Stimulated activated naive CD8-positive, alpha-beta T cell treated with anti-CD3 and anti-CD28 coated beads, Interleukin-15, amount 100 ng/mL, for 72 hours (primary cell): ENCODE data around the gene RAI14.
"Not testable (repeated sequence)": the region's sequence is repeated elsewhere in the genome, so short reads cannot be mapped to it uniquely, and the experiment has no call there.

Experiments
- ATAC-seq: fragments of 150-1000 bp; cut with Tn5 transposase; 2 replicates; pipeline ENCODE4 v1.10.0; 2021; ENCODE audit warnings: mild to moderate bottlenecking, moderate library complexity
- DNase-seq, 2 donors: peaks; one replicate each; pipeline ENCODE4 v3.0.0; 2021 to 2022
- H3K27ac Mint-ChIP-seq, 2 donors: one replicate each; pipeline ENCODE4 v1.8.0; 2022; ENCODE audit warnings: mild to moderate bottlenecking in 2 of 2, mixed read lengths in 2 of 2, moderate library complexity in 2 of 2
- H3K27me3 Mint-ChIP-seq: one replicate; pipeline ENCODE4 v1.8.0; 2022; ENCODE audit warnings: mixed read lengths
- H3K4me1 Mint-ChIP-seq: one replicate; pipeline ENCODE4 v1.8.0; 2022; ENCODE audit warnings: mild to moderate bottlenecking, mixed read lengths
- H3K4me3 Mint-ChIP-seq, 2 donors: one replicate each; pipeline ENCODE4 v1.8.0; 2022; ENCODE audit warnings: mild to moderate bottlenecking in 2 of 2, mixed read lengths in 2 of 2, moderate library complexity in 1 of 2
- H3K9me3 Mint-ChIP-seq, 2 donors: one replicate each; pipeline ENCODE4 v1.8.0; 2022; ENCODE audit warnings: mixed read lengths in 2 of 2

The RAI14 gene

DNA sequence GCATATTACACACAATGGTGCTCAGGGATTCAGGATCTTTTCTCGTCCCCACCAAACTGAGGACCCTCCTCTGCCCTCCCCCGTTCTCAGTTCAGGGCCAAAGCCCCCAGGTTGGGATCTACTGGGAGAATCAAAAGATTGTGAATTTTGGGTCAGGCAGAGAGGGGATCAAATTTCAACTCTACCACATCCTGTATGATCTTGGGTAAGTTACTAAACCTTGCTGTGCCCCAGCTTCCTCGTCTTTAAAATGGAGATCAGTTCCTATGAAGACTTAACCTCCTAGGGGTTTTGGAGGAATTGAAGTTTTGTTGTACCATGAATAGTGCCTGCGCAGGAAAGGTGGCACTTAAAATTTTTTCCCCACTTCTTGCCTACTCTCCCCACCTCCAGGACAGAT lies 62.4 kb downstream of the RAI14 start:
- H3K4me3 Mint-ChIP-seq = no peak overlapping the region
- peaks cover 19% of the 10 kb centered on the region for H3K27me3 Mint-ChIP-seq
- peaks cover 6% of the 10 kb centered on the region for H3K4me1 Mint-ChIP-seq
- H3K27ac Mint-ChIP-seq = no peak overlapping the region
- DNase-seq (no peak), ATAC-seq (no peak)
- no peaks in the 10 kb centered on the region for H3K9me3 Mint-ChIP-seq

DNA sequence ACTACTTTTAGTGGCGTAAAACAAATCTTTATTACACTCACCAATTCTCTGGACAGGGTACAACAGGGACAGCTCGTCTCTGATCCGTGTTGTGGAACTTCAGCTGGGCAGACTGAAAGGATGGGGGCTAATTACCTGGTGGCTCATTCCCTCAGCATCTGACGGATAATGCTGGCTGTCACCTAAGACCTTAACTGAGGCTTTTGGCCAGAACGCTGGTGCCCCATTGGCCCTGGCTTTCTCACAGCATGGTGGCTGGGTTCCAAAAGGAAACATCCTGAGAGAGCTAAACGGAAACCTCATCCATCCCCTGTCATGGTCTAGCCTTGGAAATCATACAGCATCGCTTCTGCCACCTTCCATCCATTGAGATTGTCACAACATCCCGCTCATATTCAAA lies 62.9 kb downstream of the RAI14 start:
- peaks cover 19% of the 10 kb centered on the region for H3K27me3 Mint-ChIP-seq
- ATAC-seq (no peak), DNase-seq (no peak)
- no peak overlapping the region for H3K27ac Mint-ChIP-seq
- no peak overlapping the region for H3K4me3 Mint-ChIP-seq
- H3K9me3 Mint-ChIP-seq = no peaks in the 10 kb centered on the region
- peaks cover 6% of the 10 kb centered on the region for H3K4me1 Mint-ChIP-seq

DNA sequence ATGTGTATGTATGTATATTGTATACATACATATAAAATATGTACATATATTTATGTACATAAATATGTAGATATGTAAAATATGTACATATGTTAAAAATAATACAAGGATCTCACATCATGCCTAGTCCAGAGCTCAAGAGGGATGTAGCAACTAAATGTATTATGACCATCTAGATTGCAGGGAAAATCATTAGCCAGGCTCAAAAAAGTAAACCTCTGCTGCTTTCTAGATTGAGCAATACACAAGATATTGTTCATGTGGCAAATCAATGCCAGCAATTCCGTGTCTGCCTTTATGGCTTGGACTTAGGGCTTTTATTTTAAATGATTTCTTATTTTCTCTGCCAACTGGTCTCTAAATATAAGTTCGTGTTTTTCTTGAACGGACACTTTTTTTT lies 65.2 kb downstream of the RAI14 start:
- DNase-seq (no peak), ATAC-seq (no peak)
- Mint-ChIP-seq H3K4me3 (no peak overlapping the region), H3K27me3 (peaks cover 1% of the 10 kb centered on the region), H3K4me1 (no peaks in the 10 kb centered on the region), H3K27ac (no peak overlapping the region), H3K9me3 (no peaks in the 10 kb centered on the region)

DNA sequence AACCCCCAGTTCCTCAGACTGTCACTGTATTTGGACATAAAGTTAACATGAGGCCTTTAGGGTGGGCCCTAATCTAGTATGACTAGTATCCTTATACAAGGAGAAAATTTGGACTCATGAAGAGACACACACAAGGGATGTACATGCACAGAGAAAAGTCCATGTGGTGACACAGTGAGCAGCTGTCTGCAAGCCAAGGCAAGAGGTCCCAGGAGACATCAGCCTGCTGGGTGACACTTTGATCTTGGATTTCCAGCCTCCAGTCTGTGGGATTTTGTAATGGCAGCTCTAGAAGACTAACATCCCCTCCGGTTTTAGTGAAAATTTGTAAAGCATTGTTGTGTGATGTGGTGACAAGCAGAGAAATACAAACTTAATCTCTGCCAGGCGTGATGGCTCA lies 66.1 kb downstream of the RAI14 start:
- H3K9me3 Mint-ChIP-seq = peaks cover 6% of the 10 kb centered on the region in 2 donors
- no peak overlapping the region for H3K27ac Mint-ChIP-seq
- no peak for ATAC-seq
- no peak for DNase-seq
- no peaks in the 10 kb centered on the region for H3K4me1 Mint-ChIP-seq
- no peaks in the 10 kb centered on the region for H3K27me3 Mint-ChIP-seq
- no peak overlapping the region for H3K4me3 Mint-ChIP-seq

DNA sequence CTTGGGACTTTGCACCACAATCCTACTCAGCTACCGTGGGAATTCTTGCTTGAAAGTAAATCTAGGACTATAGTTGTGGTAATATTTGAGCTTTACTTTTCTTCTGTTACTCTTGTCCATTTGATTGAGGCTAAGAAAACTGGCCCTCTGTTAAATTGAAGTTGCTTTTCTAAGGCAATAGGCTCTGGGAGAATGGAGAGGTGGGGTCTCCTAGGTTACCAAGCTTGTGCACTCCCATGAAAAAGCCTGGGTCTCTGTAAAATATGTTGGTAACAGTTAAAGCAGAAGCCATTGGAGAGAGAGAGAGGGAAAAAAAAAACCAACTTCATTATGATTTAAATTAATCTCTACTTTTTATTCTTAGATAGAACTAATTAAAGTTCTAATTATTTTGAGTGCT lies 68.6 kb downstream of the RAI14 start:
- peaks cover 6 to 14% of the 10 kb centered on the region in 2 donors for H3K9me3 Mint-ChIP-seq
- no peak overlapping the region for H3K4me3 Mint-ChIP-seq
- ATAC-seq (no peak), DNase-seq (no peak)
- H3K4me1 Mint-ChIP-seq = no peaks in the 10 kb centered on the region
- no peak overlapping the region for H3K27ac Mint-ChIP-seq
- H3K27me3 Mint-ChIP-seq = no peaks in the 10 kb centered on the region

DNA sequence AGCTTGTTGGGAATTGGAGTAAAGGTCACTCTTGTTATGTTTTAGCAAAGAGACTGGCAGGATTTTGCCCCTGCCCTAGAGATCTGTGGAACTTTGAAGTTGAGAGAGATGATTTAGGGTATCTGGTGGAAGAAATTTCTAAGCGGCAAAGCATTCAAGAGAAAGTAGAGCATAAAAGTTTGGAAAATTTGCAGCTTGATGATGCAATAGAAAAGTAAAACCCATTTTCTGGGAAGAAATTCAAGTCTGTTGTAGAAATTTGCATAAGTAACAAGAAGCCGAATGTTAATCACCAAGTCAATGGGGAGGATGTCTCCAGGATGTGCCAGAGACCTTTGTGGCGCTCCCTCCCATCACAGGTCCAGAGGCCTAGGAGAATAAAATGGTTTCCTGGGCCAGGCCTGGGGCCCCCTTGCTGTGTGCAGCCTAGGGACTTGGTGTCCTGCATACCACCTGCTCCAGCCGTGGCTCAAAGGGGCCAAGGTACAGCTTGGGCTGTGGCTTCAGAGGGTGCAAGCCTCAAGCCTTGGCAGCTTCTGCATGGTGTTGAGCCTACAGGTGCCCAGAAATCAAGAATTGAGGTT lies 71.1 kb downstream of the RAI14 start:
- H3K9me3 Mint-ChIP-seq = peaks cover 6 to 14% of the 10 kb centered on the region in 2 donors
- not testable (repeated sequence) for H3K27me3 Mint-ChIP-seq, H3K4me3 Mint-ChIP-seq, ATAC-seq, H3K4me1 Mint-ChIP-seq, DNase-seq, H3K27ac Mint-ChIP-seq

DNA sequence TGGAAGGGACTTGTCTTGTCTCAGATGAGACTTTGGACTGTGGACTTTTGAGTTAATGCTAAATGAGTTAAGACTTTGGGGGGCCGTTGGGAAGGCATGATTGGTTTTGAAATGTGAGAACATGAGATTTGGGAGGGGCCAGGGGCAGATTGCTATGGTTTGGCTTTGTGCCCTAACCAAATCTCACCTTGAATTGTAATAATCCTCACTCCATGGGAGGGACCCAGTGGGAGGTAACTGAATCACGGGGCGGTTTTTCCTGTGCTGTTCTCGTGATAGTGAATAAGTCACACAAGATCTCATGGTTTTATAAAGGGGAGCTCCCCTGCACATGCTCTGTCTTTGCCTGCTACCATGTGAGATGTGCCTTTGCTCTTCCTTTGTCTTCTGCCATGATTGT lies 72.1 kb downstream of the RAI14 start:
- H3K9me3 Mint-ChIP-seq = peaks cover 6 to 14% of the 10 kb centered on the region in 2 donors
- ATAC-seq (no peak), DNase-seq (no peak)
- no peaks in the 10 kb centered on the region for H3K4me1 Mint-ChIP-seq
- no peak overlapping the region for H3K4me3 Mint-ChIP-seq
- H3K27ac Mint-ChIP-seq = no peak overlapping the region
- H3K27me3 Mint-ChIP-seq = no peaks in the 10 kb centered on the region

DNA sequence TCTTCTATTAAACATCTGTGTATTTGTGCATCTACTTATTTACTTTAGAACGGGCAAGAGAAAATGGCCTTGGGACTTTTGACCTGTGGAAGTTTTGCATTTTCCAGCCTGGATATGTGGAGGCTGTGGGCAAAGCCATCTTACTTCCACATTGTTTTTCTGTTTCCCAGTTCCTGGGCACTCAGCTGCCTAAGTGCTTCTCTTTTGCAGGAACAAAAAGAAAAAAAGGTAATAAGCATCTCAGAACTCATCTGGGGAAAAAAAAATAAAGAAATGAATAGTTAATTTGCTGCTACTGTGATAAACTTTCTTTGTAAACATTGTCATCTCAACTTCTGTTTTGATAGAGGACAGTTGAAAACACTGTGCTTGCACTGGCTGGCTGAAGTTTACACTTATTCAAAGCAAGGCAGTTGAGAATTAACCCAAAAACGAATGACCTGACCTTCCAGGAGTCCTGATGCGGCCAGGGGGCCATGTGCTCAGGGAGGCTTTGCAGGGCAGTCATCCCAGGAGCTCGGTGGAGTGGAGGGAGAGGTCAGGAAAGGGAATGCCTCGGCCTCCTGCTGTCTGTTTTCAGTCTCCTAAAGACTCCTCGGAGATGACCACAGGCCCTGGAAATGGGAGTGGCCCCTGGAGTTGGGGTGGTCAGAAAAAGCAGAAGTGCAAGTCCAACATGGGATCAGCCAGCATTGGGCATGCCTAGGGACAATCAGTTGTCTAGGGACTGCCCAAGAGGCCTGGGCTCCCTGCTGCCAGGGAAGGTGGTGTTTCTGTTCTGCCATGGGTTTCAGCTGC lies 75.5 kb downstream of the RAI14 start:
- DNase-seq (no peak), ATAC-seq (no peak)
- peaks cover 6% of the 10 kb centered on the region for H3K27me3 Mint-ChIP-seq
- H3K27ac Mint-ChIP-seq = no peak overlapping the region
- peaks cover 6 to 14% of the 10 kb centered on the region in 2 donors for H3K9me3 Mint-ChIP-seq
- no peak overlapping the region for H3K4me3 Mint-ChIP-seq
- H3K4me1 Mint-ChIP-seq = no peaks in the 10 kb centered on the region

DNA sequence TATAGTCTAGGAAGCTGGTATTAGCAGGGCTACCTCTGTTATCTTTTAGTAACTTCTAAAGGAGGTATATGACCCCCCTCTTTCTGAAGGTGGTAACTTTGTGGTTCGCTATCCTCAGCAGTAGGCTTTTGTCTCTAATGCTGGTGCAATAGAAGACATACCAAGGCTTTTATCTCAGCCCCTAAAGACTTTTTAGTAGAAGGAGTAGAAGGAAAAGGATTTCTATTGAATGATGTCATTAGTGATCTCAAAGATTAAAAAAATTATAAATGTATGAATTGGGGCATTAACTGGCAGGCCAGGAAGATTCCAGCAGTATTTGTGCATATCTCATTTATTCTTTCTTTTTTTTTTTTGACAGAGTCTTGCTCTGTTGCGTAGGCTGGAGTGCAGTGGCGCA lies 78.2 kb downstream of the RAI14 start:
- Mint-ChIP-seq H3K27ac (no peak overlapping the region), H3K27me3 (peaks cover 6% of the 10 kb centered on the region), H3K9me3 (no peaks in the 10 kb centered on the region), H3K4me3 (no peak overlapping the region), H3K4me1 (no peaks in the 10 kb centered on the region)
- DNase-seq (no peak), ATAC-seq (no peak)

DNA sequence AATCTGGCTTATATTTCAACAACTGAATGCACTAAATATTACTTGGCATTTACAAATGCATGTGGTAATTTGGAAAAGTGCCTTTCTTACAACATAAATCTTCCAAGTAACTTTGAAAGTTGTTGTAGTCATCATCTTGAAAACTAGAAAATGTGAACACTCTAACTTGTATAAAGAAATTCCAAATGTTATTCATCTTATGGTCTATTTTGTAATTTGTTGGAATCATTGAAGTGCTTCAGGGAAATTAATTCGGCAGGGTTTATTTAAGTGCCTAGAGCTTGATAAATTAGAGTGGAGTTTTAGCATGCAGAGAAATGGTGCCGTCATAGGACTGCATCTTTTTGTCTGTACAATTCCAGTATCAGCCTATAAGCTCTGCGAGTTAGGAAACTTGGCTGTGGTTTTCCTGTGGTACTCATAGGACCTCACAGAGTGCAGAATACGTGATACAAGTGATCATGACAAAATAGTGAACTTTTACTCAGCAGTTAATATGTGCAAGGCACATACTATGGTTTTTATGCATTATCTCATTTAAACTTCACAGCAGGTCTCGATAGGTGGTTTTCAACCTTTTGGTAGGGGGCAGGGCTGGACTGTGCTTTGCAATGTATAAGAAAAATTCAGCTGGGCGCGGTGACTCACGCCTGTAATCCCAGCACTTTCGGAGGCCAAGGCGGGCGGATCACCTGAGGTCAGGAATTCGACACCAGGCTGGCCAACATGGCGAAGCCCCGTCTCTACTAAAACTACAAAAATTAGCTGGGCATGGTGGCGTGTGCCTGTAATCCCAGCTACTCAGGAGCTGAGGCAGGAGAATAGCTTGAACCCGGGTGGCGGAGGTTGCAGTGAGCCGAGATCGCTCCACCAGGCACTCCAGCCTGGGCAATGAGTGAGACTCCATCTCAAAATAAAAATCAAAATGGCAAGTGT lies 79.6 kb downstream of the RAI14 start:
- Mint-ChIP-seq H3K4me3 (no peak overlapping the region), H3K27ac (no peak overlapping the region), H3K4me1 (no peaks in the 10 kb centered on the region), H3K27me3 (peaks cover 6% of the 10 kb centered on the region), H3K9me3 (no peaks in the 10 kb centered on the region)
- no peak for DNase-seq
- no peak for ATAC-seq

DNA sequence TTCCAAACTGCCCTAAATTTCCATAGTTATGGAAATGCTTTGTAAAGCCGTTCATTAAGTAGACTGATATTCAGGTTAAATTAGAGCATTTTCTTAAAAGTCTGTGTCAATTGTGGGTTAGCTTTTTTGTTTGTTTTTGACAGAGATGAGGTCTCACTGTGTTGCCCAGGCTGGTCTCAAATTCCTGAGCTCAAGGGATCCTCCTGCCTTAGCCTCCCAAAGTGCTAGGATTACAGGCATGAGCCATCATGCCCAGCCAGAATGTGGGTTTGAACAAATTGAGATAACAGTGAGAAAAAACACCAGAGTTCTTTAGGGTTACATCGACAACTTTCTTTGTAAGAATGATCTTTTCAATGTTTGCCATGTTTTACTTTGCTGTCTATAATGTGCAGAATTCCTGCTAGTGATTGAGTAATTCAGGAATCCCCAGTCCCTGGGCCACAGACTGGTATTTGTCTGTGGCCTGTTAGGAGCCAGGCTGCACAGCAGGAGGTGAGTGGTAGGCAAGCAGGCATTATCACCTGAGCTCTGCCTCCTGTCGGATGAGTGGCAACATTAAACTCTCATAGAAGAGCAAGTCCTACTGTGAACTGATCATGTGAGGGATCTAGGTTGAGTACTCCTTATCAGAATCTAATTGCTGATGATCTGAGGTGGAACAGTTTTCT lies 80.5 kb downstream of the RAI14 start:
- H3K27me3 Mint-ChIP-seq = peaks cover 6% of the 10 kb centered on the region
- DNase-seq (no peak), ATAC-seq (no peak)
- H3K27ac Mint-ChIP-seq = no peak overlapping the region
- H3K9me3 Mint-ChIP-seq = no peaks in the 10 kb centered on the region
- no peaks in the 10 kb centered on the region for H3K4me1 Mint-ChIP-seq
- no peak overlapping the region for H3K4me3 Mint-ChIP-seq

DNA sequence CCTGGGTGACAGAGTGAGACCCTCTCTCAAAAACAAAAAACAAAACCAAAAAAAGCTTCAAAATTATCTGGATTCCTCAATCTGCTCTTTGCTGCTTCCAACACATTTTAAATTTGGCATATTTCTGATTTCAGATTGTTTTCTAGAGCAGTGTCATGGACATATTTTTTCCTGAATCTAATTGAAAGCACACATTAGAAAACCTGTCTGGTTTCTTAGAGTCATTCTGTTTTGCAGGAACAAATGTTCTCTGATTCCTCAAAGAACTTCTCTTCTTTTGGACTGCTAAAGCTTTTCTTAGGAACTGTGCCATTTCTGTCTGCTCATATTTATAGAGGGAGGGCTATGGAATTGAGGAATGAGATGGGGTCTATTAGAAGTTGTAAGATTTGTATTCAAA lies 81.6 kb downstream of the RAI14 start:
- no peak overlapping the region for H3K27ac Mint-ChIP-seq
- DNase-seq (no peak), ATAC-seq (no peak)
- no peaks in the 10 kb centered on the region for H3K9me3 Mint-ChIP-seq
- no peaks in the 10 kb centered on the region for H3K4me1 Mint-ChIP-seq
- H3K4me3 Mint-ChIP-seq = no peak overlapping the region
- peaks cover 6% of the 10 kb centered on the region for H3K27me3 Mint-ChIP-seq

DNA sequence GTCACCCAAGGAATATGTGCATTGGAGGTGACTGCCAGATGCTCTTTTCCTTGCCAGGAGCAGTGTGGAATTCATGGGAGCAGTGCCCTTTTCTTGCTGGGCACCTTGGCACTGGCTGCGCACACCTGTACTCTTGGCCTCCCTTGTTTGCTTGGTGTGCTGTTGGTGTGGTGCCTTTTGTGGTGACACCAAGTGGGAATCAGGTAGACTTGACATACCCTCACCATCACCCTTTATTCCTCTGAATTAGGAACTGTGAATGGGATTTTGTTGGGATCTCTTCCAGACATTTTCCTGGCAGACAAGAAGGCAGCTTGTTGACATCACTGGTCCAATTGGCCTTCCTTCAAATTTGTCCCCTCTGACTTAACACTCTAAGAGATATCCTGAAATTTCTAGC lies 82.3 kb downstream of the RAI14 start:
- ATAC-seq = no peak

DNA sequence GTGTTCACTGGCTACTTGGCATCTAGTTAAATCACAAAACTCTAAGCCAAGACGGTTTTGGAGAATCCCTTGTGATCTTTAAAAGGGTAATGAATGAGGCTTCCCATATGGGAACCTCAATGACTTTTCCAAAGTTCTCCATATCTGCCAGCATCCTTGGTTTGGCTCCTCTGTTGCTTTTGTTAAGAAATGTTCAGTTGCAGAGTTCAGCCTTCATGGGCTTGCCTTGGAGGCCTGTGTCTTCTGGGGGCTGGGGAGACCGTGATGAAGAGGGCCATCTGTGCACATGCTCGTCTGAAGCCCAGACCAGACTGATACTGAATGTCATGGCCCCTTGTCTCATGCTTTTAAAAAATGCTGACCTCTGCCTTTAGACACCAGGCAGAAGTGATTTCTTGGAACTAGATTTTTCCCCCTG lies 84.3 kb downstream of the RAI14 start:
- no peak for DNase-seq
- H3K27ac Mint-ChIP-seq = no peak overlapping the region
- H3K27me3 Mint-ChIP-seq = no peaks in the 10 kb centered on the region
- H3K4me3 Mint-ChIP-seq = no peak overlapping the region
- ATAC-seq = no peak
- H3K9me3 Mint-ChIP-seq = no peaks in the 10 kb centered on the region
- H3K4me1 Mint-ChIP-seq = no peaks in the 10 kb centered on the region

More for the DNA sequence above, 82.3 kb downstream of the RAI14 start:
- no peaks in the 10 kb centered on the region for H3K4me1 Mint-ChIP-seq
- peaks cover 6% of the 10 kb centered on the region for H3K27me3 Mint-ChIP-seq
- DNase-seq = no peak
- H3K9me3 Mint-ChIP-seq = no peaks in the 10 kb centered on the region
- H3K4me3 Mint-ChIP-seq = no peak overlapping the region
- H3K27ac Mint-ChIP-seq = no peak overlapping the region

DNA sequence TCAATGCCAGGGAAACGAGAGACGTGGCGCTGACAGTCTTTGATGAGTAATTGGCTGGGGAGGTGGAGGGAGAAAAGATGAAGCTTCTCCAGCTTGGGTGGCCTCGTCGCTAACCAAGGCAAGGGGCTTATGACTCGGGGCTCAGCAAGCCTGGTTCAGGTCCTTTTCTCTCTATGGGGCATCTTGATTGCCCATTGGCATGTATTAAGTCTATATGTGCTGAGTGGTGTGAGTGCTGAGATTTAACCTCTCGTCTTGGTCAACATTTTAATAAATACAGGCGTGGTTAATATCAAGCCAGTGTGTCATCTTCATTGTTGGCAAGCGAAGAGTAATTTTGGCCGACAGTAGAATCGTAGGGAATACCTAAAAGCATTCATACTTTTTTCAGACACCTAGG lies 85.9 kb downstream of the RAI14 start:
- DNase-seq (no peak), ATAC-seq (no peak)
- H3K27me3 Mint-ChIP-seq = peaks cover 9% of the 10 kb centered on the region
- H3K4me1 Mint-ChIP-seq = no peaks in the 10 kb centered on the region
- H3K9me3 Mint-ChIP-seq = peaks cover 0 to 6% of the 10 kb centered on the region in 2 donors
- H3K27ac Mint-ChIP-seq = no peak overlapping the region
- no peak overlapping the region for H3K4me3 Mint-ChIP-seq
